Prostate gland (tissue), 2 donors: ENCODE results near the gene LBHD1.

Experiments
- POLR2A ChIP-seq: fragments of 450-650 bp; IDR thresholded peaks from one replicate; pipeline ENCODE4 v1.6.1; 2016; ENCODE audit warnings: antibody characterized with exemption, mild to moderate bottlenecking
- POLR2AphosphoS5 ChIP-seq: sonication (generic); formaldehyde crosslinking; IDR thresholded peaks from one replicate; pipeline ENCODE4 v1.6.1; 2017; ENCODE audit warnings: antibody characterized with exemption
- TF ChIP-seq, protein P1 (sequence below), 4 experiments: fragments of 200-600 bp in 2 of 4; fragments of 450-650 bp in 2 of 4; sonication (generic) in 2 of 4; IDR thresholded peaks; 1 replicate in 3 of 4; 2 replicates in 1 of 4; pipeline ENCODE4 v1.5.1; 2016 to 2019; ENCODE audit warnings: antibody characterized with exemption in 4 of 4, mild to moderate bottlenecking in 2 of 4, moderate library complexity in 2 of 4

DNA sequence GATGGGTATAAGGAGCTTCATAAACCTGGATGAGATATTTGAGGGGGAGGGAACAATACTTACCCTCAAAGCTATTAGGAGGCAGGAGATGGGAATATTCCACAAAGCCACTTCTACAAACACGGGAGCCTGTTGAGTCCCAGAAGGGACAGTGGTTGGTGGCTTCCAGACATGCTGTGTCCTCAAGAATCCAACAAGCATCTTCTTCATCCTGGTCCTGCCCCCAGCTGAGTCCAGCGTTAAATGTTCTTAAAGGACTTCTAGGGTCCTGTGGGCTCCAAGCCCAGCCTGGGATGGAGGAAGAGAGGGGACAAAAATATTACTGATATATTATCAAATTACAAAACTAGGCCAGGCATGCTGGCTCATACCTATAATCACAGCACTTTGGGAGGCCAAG lies 4.6 kb downstream of the LBHD1 start:
- TF ChIP-seq POLR2AphosphoS5: no peak
- no peak for TF ChIP-seq POLR2A
- TF ChIP-seq, protein P1, sequence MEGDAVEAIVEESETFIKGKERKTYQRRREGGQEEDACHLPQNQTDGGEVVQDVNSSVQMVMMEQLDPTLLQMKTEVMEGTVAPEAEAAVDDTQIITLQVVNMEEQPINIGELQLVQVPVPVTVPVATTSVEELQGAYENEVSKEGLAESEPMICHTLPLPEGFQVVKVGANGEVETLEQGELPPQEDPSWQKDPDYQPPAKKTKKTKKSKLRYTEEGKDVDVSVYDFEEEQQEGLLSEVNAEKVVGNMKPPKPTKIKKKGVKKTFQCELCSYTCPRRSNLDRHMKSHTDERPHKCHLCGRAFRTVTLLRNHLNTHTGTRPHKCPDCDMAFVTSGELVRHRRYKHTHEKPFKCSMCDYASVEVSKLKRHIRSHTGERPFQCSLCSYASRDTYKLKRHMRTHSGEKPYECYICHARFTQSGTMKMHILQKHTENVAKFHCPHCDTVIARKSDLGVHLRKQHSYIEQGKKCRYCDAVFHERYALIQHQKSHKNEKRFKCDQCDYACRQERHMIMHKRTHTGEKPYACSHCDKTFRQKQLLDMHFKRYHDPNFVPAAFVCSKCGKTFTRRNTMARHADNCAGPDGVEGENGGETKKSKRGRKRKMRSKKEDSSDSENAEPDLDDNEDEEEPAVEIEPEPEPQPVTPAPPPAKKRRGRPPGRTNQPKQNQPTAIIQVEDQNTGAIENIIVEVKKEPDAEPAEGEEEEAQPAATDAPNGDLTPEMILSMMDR (IDR thresholded peaks at IDR 0.05): no peak
